Colonic mucosa (tissue), 4 donors: ENCODE data around the gene PDCD4. TPM values are rescaled to one million over a fixed set of nuclear protein-coding genes. Genes with fewer than 3 reads are reported as not detected.
A peak's percentile ranks its signal among the peaks of the same experiment; 100 is the strongest.

Experiments used
- DNase-seq: peaks from one replicate; pipeline ENCODE4 v3.0.0-alpha.2; 2020
- H3K27ac ChIP-seq: fragments of 200-600 bp; one replicate; pipeline ENCODE4 v1.8.0; 2021
- H3K27me3 ChIP-seq: fragments of 200-600 bp; one replicate; pipeline ENCODE4 v1.8.0; 2021
- H3K36me3 ChIP-seq: fragments of 200-600 bp; one replicate; pipeline ENCODE4 v1.8.0; 2021
- H3K4me1 ChIP-seq: fragments of 200-600 bp; one replicate; pipeline ENCODE4 v1.8.0; 2021; ENCODE audit warnings: mild to moderate bottlenecking
- H3K4me3 ChIP-seq: fragments of 200-600 bp; one replicate; pipeline ENCODE4 v1.8.0; 2021
- H3K9ac ChIP-seq, 2 donors: one replicate each; pipeline ENCODE4 v1.7.0; 2013; ENCODE audit warnings: control low read depth in 2 of 2, low read depth in 2 of 2, low read length in 2 of 2
- H3K9me3 ChIP-seq: fragments of 200-600 bp; one replicate; pipeline ENCODE4 v1.8.0; 2021
- CTCF ChIP-seq: fragments of 200-600 bp; IDR thresholded peaks from one replicate; pipeline ENCODE4 v1.8.0; 2022; ENCODE audit warnings: antibody characterized with exemption, mild to moderate bottlenecking
- intact Hi-C: fragments of 100-400 bp; cut with DNase I; formaldehyde crosslinking; loops from one replicate; pipeline ENCODE4 v1.14.1; 2022
- total RNA-seq, 2 donors: library from RNA; stranded (reverse); fragmentation: NEBNext Ultra II Directional in 1 of 2; extraction: Animal tissue kit (Norgen Biotek cat#: 25700) in 1 of 2; gene quantifications; one replicate each; pipeline ENCODE4 v1.2.1, GENCODE V29; 2021
- donor health status: healthy.
- donor health status: DM: no; HTN: no; CAD: no.
- donor health status: DM: no; HTN: no; CAD: no.

The PDCD4 gene
- total RNA-seq, 2 donors from 2014 or later: 397 to 463 TPM

- peak; percentile 53 for DNase-seq
Observed at GRCh38 chr10:110843031-110843430, 28.7 kb upstream of the PDCD4 start.

GRCh38 chr10:110843796-110844616 lies 27.7 kb upstream of the PDCD4 start:
- H3K9me3 ChIP-seq: no peaks in the 10 kb centered on the region
- H3K27ac ChIP-seq: peak overlapping the region; percentile 97
- H3K27me3 ChIP-seq: no peaks in the 10 kb centered on the region
- H3K4me1 ChIP-seq: peaks cover 36% of the 10 kb centered on the region
- H3K9ac ChIP-seq: peak overlapping the region in 1 of 2 donors; percentile 78
- no peak for TF ChIP-seq CTCF
- DNase-seq: peak; percentile 83
- intact Hi-C loops: no loop called here
- no peaks in the 10 kb centered on the region for H3K36me3 ChIP-seq
- H3K4me3 ChIP-seq: no peak overlapping the region

More at GRCh38 chr10:110843031-110843430, 28.7 kb upstream of the PDCD4 start:
- no peaks in the 10 kb centered on the region for H3K9me3 ChIP-seq
- no peaks in the 10 kb centered on the region for H3K36me3 ChIP-seq
- H3K4me3 ChIP-seq: no peak overlapping the region
- intact Hi-C loops: no loop called here
- H3K27me3 ChIP-seq: no peaks in the 10 kb centered on the region
- peaks cover 36% of the 10 kb centered on the region for H3K4me1 ChIP-seq
- H3K9ac ChIP-seq: peak overlapping the region; percentile 56 to 61
- TF ChIP-seq CTCF: no peak
- peak overlapping the region; percentile 97 for H3K27ac ChIP-seq

GRCh38 chr10:110844617-110844881 lies 27.2 kb upstream of the PDCD4 start:
- no peaks in the 10 kb centered on the region for H3K36me3 ChIP-seq
- no peaks in the 10 kb centered on the region for H3K9me3 ChIP-seq
- no peak for TF ChIP-seq CTCF
- no peak for DNase-seq
- H3K4me1 ChIP-seq: peaks cover 36% of the 10 kb centered on the region
- intact Hi-C loops: no loop called here
- no peaks in the 10 kb centered on the region for H3K27me3 ChIP-seq
- H3K4me3 ChIP-seq: no peak overlapping the region
- H3K9ac ChIP-seq: peak overlapping the region in 1 of 2 donors; percentile 78
- peak overlapping the region; percentile 97 for H3K27ac ChIP-seq

GRCh38 chr10:110845192-110845755 lies 26.5 kb upstream of the PDCD4 start:
- peak overlapping the region; percentile 97 for H3K27ac ChIP-seq
- TF ChIP-seq CTCF: no peak
- H3K4me3 ChIP-seq: no peak overlapping the region
- no peak for DNase-seq
- peak overlapping the region in 1 of 2 donors; percentile 71 for H3K9ac ChIP-seq
- no peaks in the 10 kb centered on the region for H3K27me3 ChIP-seq
- intact Hi-C loops: no loop called here
- H3K36me3 ChIP-seq: no peaks in the 10 kb centered on the region
- peaks cover 36% of the 10 kb centered on the region for H3K4me1 ChIP-seq
- H3K9me3 ChIP-seq: no peaks in the 10 kb centered on the region

- H3K4me3 ChIP-seq: no peak overlapping the region
- no peaks in the 10 kb centered on the region for H3K27me3 ChIP-seq
- H3K4me1 ChIP-seq: peaks cover 36% of the 10 kb centered on the region
- H3K9ac ChIP-seq: peak overlapping the region; percentile 28 to 71
- TF ChIP-seq CTCF: no peak
- no peaks in the 10 kb centered on the region for H3K9me3 ChIP-seq
- intact Hi-C loops: no loop called here
- peak; percentile 89 for DNase-seq
- no peaks in the 10 kb centered on the region for H3K36me3 ChIP-seq
- H3K27ac ChIP-seq: peak overlapping the region; percentile 97
Observed at GRCh38 chr10:110845756-110846620, 25.7 kb upstream of the PDCD4 start.
